IPS-NIHi11 (cell line): ENCODE measurements around the gene TYW1.
"Not testable (repeated sequence)": the region's sequence is repeated elsewhere in the genome, so short reads cannot be mapped to it uniquely, and the experiment has no call there.

Experiments used
- DNase-seq: peaks from one replicate; pipeline ENCODE4 v3.0.0; 2012; ENCODE audit warnings: mixed read lengths, low spot score

The TYW1 gene

GRCh38 chr7:66996444-66997191 is at the start of gene TYW1:
TSS of gene TYW1 (plus strand) at chr7:66996833. CDS start at chr7:66996979, 146 bp downstream.
- DNase-seq: peak; percentile 82

GRCh38 chr7:66948480-66949109 is 48.0 kb upstream of the TYW1 start:
- no peak for DNase-seq

GRCh38 chr7:66950311-66950710 is 46.3 kb upstream of the TYW1 start:
- DNase-seq: no peak

GRCh38 chr7:66950763-66951162 is 45.9 kb upstream of the TYW1 start:
- DNase-seq: no peak

GRCh38 chr7:66952343-66953043 is 44.1 kb upstream of the TYW1 start:
- peak; percentile 38 for DNase-seq

- DNase-seq: no peak
Measured at GRCh38 chr7:66953044-66953427, 43.6 kb upstream of the TYW1 start.

GRCh38 chr7:66957595-66958290 is 38.9 kb upstream of the TYW1 start:
- no peak for DNase-seq

GRCh38 chr7:66958538-66959350 is 37.9 kb upstream of the TYW1 start:
- no peak for DNase-seq

- DNase-seq: no peak
Measured at GRCh38 chr7:66960192-66960591, 36.4 kb upstream of the TYW1 start.

GRCh38 chr7:66961096-66961495 is 35.5 kb upstream of the TYW1 start:
- DNase-seq: no peak

- DNase-seq: no peak
Measured at GRCh38 chr7:66964411-66964810, 32.2 kb upstream of the TYW1 start.

- peak; percentile 11 for DNase-seq
Measured at GRCh38 chr7:66967029-66967428, 29.6 kb upstream of the TYW1 start.

GRCh38 chr7:66969001-66969400 is 27.6 kb upstream of the TYW1 start:
- not testable (repeated sequence) for DNase-seq

GRCh38 chr7:66970310-66970709 is 26.3 kb upstream of the TYW1 start:
- peak; percentile 58 for DNase-seq

- DNase-seq: peak; percentile 25
Measured at GRCh38 chr7:66974986-66975590, 21.5 kb upstream of the TYW1 start.

- DNase-seq: not testable (repeated sequence)
Measured at GRCh38 chr7:66978312-66978711, 18.3 kb upstream of the TYW1 start.

- DNase-seq: not testable (repeated sequence)
Measured at GRCh38 chr7:66979013-66979412, 17.6 kb upstream of the TYW1 start.

- not testable (repeated sequence) for DNase-seq
Measured at GRCh38 chr7:66980336-66980735, 16.3 kb upstream of the TYW1 start.

- not testable (repeated sequence) for DNase-seq
Measured at GRCh38 chr7:66989552-66989951, 7.1 kb upstream of the TYW1 start.

- not testable (repeated sequence) for DNase-seq
Measured at GRCh38 chr7:66994051-66994450, 2.6 kb upstream of the TYW1 start.

- DNase-seq: peak; percentile 11
Measured at GRCh38 chr7:66994691-66995049, 2.0 kb upstream of the TYW1 start.
